ENCODE data around the gene ALDH1L1. TPM values are rescaled to one million over a fixed set of nuclear protein-coding genes. Genes with fewer than 3 reads are reported as not detected.

The ALDH1L1 gene
- total RNA-seq, 2 donors from 2014 or later: 54.7 to 65.3 TPM

DNA sequence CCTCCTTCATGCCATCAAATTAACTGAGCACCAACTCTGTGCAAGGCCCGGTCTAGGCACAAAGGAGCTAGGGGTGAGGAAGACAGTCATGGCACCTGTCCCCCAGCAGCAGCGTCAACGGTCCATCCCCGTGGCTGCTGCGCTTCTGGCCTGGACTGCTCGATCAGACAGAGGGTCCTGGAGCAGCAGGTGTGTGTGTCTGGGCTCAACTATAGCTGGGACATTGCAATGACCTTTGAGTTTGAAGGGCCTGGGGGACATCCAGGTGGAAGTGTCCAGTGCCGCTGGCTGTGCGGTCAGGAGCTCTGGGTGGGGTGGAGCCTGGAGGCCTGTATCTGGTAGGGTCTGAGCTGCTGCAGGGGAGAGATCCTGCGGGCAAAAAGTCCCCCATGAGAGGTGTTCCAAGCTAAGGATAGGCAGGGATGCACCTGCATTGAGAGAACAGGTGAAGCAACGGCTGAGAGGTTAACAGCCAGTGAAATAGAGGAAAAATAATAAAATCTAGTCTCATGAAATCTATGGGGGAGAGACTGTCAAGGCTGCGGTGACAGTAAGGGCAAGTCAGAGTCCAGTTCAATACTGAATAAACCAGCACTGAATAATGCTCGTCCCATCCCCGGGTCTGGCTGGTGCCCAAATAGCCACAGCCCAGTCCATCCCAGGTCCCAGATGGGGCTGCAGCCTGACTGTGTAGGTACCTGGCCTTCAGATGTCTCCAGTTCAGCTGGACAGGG is 71.1 kb downstream of the ALDH1L1 start:
- no peak for DNase-seq
- no peak for TF ChIP-seq POLR2A (IDR thresholded peaks at IDR 0.05)
- TF ChIP-seq, protein P1, sequence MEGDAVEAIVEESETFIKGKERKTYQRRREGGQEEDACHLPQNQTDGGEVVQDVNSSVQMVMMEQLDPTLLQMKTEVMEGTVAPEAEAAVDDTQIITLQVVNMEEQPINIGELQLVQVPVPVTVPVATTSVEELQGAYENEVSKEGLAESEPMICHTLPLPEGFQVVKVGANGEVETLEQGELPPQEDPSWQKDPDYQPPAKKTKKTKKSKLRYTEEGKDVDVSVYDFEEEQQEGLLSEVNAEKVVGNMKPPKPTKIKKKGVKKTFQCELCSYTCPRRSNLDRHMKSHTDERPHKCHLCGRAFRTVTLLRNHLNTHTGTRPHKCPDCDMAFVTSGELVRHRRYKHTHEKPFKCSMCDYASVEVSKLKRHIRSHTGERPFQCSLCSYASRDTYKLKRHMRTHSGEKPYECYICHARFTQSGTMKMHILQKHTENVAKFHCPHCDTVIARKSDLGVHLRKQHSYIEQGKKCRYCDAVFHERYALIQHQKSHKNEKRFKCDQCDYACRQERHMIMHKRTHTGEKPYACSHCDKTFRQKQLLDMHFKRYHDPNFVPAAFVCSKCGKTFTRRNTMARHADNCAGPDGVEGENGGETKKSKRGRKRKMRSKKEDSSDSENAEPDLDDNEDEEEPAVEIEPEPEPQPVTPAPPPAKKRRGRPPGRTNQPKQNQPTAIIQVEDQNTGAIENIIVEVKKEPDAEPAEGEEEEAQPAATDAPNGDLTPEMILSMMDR (IDR thresholded peaks at IDR 0.05): no peak

DNA sequence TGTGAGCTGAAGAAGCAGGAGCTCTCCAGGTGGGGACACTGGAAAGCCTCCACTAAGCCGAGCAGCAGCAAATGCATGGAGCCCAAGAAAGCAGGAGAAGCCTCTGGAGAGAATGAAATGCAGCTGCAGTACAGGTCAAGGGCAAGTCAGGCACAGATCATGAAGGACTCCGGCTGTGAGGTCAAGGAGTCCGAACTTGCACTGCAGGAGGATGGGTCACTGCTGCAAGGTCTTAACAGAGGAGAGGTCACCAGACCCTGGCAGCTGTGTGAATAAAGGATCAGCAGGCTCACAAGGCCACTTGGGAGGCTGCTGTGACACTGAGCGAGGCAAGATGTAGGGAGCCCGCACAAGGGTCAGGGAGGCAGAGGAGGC is 71.7 kb downstream of the ALDH1L1 start:
- no peak for TF ChIP-seq POLR2A (IDR thresholded peaks at IDR 0.05)
- TF ChIP-seq, protein P1 (IDR thresholded peaks at IDR 0.05): no peak
- ATAC-seq (no peak), DNase-seq (no peak)
- Histone ChIP-seq H3K4me1 (no peaks in the 10 kb centered on the region), H3K9me3 (no peaks in the 10 kb centered on the region), H3K4me3 (no peak overlapping the region), H3K27me3 (no peaks in the 10 kb centered on the region), H3K27ac (no peak overlapping the region), H3K36me3 (replicated peaks in 1 of 2; ENCODE audit: insufficient read depth in 1 of 2, low read depth in 2 of 2) (peaks cover 0 to under 1% of the 10 kb centered on the region in 2 donors)
- intact Hi-C loops (cut with DNase I): no loop called here
- 93% methylated on average over 4 to 5 of the region's 5 CpGs for WGBS, 2 donors

More for the DNA sequence above, 71.1 kb downstream of the ALDH1L1 start:
- no peak overlapping the region for H3K4me3 ChIP-seq
- H3K9me3 ChIP-seq: no peaks in the 10 kb centered on the region
- ATAC-seq: no peak
- no peaks in the 10 kb centered on the region for H3K4me1 ChIP-seq
- no peaks in the 10 kb centered on the region for H3K27me3 ChIP-seq
- H3K27ac ChIP-seq: no peak overlapping the region
- H3K36me3 ChIP-seq (replicated peaks in 1 of 2; ENCODE audit: insufficient read depth in 1 of 2, low read depth in 2 of 2): no peaks in the 10 kb centered on the region
- WGBS, 2 donors: 86 to 88% methylated on average over 7 to 13 of the region's 13 CpGs
- intact Hi-C loops (cut with DNase I): no loop called here

DNA sequence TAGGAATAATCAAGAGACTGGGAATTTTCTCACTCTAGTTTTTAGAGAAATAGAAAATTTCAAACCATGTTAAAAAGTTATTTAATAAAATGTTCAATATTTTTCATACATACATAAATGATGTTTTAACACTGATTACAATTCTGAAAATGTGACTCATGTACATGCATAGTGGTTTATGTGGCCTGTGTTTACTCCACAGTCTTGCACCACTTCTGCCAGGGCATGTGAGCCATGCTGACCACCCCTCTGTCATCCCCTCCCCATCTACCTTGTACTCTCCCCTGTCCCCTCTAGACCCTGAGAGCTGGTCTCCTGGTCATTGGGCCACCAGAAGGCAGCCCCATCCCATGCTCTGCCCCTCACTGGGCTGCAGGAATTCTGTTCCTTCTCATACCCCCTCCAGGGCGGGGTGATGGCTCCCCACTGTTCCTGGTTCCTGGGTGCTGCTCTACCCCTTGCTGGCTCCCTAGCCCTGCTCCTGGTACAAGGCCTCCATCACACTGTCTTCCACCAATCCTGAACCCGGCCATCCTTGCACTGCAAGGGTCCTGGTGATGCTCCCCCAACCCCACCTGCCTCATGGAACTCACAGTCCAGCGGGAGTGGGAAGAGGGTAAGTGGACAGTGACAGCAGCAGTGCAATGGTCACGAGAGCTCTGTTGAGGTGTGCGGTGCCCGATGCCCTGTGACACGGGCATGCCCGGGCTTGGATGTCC is 72.3 kb downstream of the ALDH1L1 start:
- TF ChIP-seq, protein P1 (IDR thresholded peaks at IDR 0.05): no peak
- TF ChIP-seq POLR2A (IDR thresholded peaks at IDR 0.05): no peak
- intact Hi-C loops (cut with DNase I): no loop called here
- Histone ChIP-seq H3K36me3 (replicated peaks in 1 of 2; ENCODE audit: insufficient read depth in 1 of 2, low read depth in 2 of 2) (peaks cover 0 to 3% of the 10 kb centered on the region in 2 donors), H3K9me3 (no peaks in the 10 kb centered on the region), H3K27ac (no peak overlapping the region), H3K27me3 (no peaks in the 10 kb centered on the region), H3K4me1 (no peaks in the 10 kb centered on the region), H3K4me3 (no peak overlapping the region)
- 90 to 95% methylated on average over 8 of the region's 8 CpGs for WGBS, 2 donors
- ATAC-seq: no peak
- DNase-seq: no peak

DNA sequence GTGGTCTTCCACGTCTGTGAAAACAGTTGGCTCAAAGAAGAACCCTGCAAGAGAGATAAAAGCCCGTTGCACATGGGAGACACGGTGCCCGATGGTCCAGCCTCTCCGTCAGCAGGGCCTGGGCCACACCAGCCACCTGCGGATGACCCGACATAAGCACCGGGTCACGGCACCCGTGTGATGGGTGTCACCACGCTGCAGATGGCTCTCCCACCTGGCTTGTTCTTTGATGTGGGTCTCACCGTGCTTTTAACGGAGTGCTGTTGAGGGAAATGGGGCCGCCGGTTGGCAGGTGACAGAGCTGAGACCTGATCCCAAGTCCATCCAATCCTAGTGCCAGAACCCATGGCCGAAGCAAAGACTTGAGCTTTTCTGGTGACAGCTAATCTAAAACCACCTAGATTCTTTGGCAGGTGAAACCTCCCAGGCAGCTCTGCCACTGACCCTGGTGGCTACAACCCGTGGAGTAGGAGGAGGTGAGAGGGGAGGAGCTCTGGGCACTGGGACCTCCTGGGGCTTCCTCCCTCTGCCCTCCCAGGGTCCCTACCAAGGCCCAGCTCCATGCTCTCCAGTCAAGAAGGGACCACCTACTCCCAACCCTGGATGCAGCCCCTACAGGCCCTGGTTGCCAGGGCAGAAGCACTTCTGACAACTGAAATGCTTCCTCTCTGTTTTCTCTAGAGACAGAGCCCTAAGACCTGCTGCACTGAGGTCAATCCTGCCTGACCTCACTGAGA is 73.0 kb downstream of the ALDH1L1 start:
- no peak for DNase-seq

More for the DNA sequence above, 73.0 kb downstream of the ALDH1L1 start:
- intact Hi-C loops (cut with DNase I): no loop called here
- no peak for TF ChIP-seq POLR2A (IDR thresholded peaks at IDR 0.05)
- TF ChIP-seq, protein P1 (IDR thresholded peaks at IDR 0.05): no peak
- H3K4me3 ChIP-seq: no peak overlapping the region
- 83 to 100% methylated on average over 2 to 16 of the region's 17 CpGs for WGBS, 2 donors
- peaks cover 0 to 3% of the 10 kb centered on the region in 2 donors for H3K36me3 ChIP-seq (replicated peaks in 1 of 2; ENCODE audit: insufficient read depth in 1 of 2, low read depth in 2 of 2)
- no peak for ATAC-seq
- no peaks in the 10 kb centered on the region for H3K9me3 ChIP-seq
- no peaks in the 10 kb centered on the region for H3K27me3 ChIP-seq
- no peak overlapping the region for H3K27ac ChIP-seq
- H3K4me1 ChIP-seq: no peaks in the 10 kb centered on the region

All from body of pancreas (tissue), 4 donors.